GM21515 (cell line): ENCODE results near the gene AREL1.

Experiments
- ATAC-seq: cut with Tn5 transposase; IDR thresholded peaks from one replicate; pipeline ENCODE4 v1.9.1; 2021; ENCODE audit not compliant: unreplicated experiment

Gene AREL1

GRCh38 chr14:74612350-74613021 lies 100.4 kb downstream of the AREL1 start:
- ATAC-seq: no peak

- ATAC-seq: no peak
Observed at GRCh38 chr14:74611650-74612349, 101.1 kb downstream of the AREL1 start, which contains the start of gene LTBP2. Gene LTBP2 (minus strand): TSS chr14:74612237. CDS start chr14:74611944, 293 bp downstream.
